ENCODE measurements around the gene HEPHL1. TPM values are rescaled to one million over a fixed set of nuclear protein-coding genes. Genes with fewer than 3 reads are reported as not detected.
"Not testable (repeated sequence)": the region's sequence is repeated elsewhere in the genome, so short reads cannot be mapped to it uniquely, and the experiment has no call there.

The HEPHL1 gene
- total RNA-seq, 1 experiment from 2014 or later, result not detected

GRCh38 chr11:94149431-94150017 is 128.4 kb downstream of the HEPHL1 start:
- peak; percentile 62 for DNase-seq (ENCODE audit: low read depth)

- no peak for DNase-seq (ENCODE audit: low read depth)
Observed at GRCh38 chr11:94150056-94150455, 128.9 kb downstream of the HEPHL1 start.

DNA sequence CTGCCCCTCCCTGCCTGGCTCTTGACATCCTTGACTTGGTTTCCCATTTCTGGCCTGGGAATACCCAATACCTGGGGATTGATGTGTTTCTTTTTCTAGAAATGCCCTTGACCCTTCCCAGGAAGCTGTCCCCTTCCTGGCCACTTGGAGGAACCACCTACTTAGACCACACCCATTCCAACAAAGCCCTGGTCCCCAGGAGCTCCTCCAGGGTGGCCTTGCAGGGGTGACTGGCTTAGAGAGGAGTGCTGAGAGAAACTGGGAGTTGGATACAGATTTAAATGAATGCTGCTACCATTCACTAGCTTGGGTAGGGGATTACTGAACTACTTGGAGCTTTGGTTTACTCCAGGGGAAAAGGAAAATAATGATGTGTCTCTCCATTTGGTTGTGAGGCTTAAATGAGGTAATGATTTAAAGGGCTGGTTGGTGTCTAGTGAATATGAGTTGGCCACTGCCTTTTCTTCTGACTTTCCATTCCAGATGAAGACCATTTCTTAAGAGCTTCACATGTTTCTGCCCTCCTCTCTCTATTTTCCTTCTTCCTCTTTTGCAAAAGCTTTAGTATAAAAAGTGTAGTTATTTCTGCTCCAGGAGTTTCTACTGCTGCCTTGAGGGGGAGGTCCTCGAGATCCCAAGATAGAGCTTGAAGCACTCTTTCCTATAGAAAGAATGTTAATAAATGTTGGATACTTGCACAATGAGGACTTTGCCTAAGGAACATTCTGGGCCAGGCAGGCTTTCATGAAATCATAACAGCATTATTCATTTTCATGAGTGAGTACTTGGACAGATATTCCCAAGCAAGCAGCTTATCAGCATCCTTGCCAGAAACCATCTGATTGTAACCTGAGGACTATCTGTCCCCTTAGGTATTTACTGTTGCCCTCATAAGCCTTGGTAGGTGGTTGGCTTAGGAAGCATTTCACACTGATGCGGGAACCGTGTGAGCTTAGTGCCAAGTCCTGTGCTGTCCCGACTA is 129.8 kb downstream of the HEPHL1 start:
- no peak for DNase-seq (ENCODE audit: low read depth)

GRCh38 chr11:94151903-94152677 is 130.9 kb downstream of the HEPHL1 start:
- DNase-seq (ENCODE audit: low read depth), result peak; percentile 87

DNA sequence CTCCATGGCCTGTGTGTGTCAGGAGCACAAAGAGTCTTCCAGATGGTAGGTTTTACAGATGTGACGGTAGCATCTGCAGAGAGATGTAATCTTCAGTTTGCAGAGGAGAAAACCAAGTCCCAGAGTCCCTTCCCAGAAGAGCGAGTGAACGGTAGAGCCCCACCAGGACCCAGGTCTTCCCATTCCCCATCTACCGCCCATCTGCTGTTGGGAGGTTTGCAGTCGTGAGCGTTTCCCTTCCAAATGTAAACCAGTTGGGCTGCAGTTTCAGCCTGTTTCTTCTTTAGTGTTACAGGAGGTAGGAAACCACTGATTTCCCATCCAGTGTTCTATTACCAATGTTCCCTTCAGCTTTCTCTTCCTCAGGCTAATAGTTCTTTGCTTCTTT is 131.5 kb downstream of the HEPHL1 start:
- no peak for DNase-seq (ENCODE audit: low read depth)

DNA sequence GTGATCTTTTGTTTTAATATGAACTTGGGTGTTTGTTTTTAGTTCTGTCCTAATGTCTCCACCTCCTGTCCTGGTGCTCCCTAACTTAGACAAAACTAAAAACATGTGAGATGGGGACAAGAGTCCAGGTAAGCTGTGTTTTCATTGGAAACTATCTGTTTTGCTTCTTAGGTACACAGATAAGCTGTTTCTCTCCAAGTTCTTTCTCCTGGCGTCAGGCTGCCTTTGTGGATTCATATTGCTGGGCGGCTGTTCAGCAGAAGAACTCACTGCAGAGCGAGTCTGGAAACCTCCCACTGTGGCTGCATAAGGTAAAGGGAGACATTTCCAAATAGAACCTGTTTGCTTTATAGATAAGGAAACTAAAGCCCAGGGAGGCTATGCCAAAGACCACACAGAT is 132.2 kb downstream of the HEPHL1 start:
- DNase-seq (ENCODE audit: low read depth), result no peak

- no peak for DNase-seq (ENCODE audit: low read depth)
Observed at GRCh38 chr11:94154095-94154856, 133.1 kb downstream of the HEPHL1 start.

DNA sequence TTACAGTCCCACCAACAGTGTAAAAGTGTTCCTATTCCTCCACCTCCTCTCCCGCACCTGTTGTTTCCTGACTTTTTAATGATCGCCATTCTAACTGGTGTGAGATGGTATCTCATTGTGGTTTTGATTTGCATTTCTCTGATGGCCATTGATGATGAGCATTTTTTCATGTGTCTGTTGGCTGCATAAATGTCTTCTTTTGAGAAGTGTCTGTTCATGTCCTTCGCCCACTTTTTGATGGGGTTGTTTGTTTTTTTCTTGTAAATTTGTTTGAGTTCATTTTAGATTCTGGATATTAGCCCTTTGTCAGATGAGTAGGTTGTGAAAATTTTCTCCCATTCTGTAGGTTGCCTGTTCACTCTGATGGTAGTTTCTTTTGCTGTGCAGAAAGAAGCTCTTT is 136.2 kb downstream of the HEPHL1 start:
- not testable (repeated sequence) for DNase-seq (ENCODE audit: low read depth)

Other genes starting within 250 kb of the HEPHL1 start
- 30.7 and 31.3 TPM in 2 replicates for gene MED17, start 237.1 kb upstream of the HEPHL1 start, total RNA-seq (2014; rRNA removed; shearing (Covaris generic))
- gene VSTM5, start 170.7 kb upstream of the HEPHL1 start, total RNA-seq (2014; rRNA removed; shearing (Covaris generic)), result not detected in 2 replicates
- 47.4 and 50.3 TPM in 2 replicates for gene PANX1, start 107.5 kb downstream of the HEPHL1 start, total RNA-seq (2014; rRNA removed; shearing (Covaris generic))

All from Daoy (cell line).